HG03135 (cell line): ENCODE measurements around the gene WNT3A.

ENCODE experiments used
- ATAC-seq: cut with Tn5 transposase; IDR thresholded peaks from one replicate; pipeline ENCODE4 v1.9.1; 2021; ENCODE audit warnings: mild to moderate bottlenecking, moderate library complexity; ENCODE audit not compliant: unreplicated experiment

Gene WNT3A

DNA sequence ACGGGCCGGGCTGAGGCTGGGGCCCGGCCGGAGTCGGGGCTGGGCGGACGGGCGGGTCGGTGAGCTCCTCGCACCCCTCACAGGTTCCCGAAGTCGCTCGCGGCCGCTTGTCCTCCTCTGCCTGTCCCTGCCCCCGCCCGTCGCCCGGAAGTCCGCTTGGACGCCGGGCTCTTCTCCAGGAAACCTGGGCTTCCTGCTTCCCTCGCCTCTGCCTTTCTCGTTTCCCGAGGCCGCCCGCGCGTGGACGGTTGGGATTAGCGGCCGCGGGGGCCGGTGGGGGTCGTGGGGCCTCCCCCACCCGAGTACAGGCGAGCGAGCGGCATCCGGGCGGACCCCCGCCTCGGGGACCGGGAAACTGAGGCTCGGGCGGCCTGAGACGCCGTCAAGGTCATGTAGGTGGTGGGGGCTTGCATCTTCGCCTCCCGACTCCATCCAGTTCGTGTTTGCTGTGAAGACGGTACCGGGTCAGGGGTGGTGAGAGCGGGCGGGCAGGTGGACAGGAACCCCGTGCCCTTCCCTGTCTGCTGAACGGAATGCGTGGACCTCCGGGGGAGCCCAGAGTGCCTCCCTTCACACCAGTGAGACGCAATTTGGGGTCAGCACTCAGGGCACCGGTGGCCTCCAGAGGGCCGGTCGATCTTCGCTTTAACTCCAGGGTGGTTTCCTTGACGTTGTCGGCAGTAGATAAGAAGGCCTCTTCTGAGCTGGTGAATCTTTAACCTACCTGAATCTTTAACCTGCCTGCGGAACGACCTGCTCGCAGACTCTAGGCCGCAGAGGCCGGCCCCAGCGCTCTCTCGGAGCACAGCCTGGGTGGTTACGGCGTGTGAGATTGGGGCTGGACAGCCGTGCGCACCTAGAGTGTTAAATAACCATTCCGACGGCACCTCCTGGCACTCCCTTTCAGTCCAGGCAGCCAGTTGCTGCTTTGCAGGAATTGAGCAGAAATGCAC is 76.4 kb downstream of the WNT3A start:
- peak; percentile 24 for ATAC-seq

- ATAC-seq: no peak
Observed at GRCh38 chr1:228083871-228084278, 77.1 kb downstream of the WNT3A start.

DNA sequence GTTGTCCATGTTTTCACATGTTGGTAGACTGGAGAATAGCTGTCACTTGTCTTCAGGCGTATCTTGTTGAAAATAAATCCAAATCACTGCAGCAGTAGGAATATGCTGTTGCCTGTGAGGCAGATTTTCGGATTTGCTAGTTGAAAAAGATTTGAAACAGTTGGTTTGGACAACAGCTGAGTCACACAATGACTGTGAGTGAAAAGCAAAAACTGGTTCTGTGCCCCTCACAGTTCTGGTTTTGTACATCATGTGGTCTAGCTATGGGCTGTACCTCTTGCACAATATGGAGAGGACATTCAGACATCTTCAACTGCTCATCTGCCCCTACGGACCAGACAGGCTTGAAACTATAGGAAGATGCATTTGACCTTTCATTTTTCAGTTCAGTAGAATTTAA is 77.5 kb downstream of the WNT3A start:
- no peak for ATAC-seq

DNA sequence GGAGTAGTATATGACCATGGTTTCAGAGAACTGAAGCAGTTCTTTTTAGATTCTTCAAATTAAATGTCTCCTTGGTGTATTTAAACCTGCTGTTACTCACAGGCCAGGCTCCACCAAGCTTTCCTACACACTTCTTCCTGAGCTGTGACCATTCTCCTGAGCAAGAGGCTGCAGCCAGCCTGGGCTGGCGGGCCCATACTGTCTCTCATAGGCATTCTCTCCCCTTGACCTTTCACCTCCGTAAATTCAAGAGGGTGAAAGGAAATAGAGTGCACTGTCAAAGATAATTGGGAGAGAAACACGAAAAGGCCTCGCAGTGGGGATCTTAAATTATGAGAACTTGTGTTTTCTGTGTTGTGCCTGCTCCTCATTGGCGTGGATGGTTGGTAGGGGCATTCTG is 78.0 kb downstream of the WNT3A start:
- ATAC-seq: no peak

- ATAC-seq: no peak
Observed at GRCh38 chr1:228085287-228085951, 78.6 kb downstream of the WNT3A start.

- ATAC-seq: no peak
Observed at GRCh38 chr1:228087771-228088251, 81.0 kb downstream of the WNT3A start.

DNA sequence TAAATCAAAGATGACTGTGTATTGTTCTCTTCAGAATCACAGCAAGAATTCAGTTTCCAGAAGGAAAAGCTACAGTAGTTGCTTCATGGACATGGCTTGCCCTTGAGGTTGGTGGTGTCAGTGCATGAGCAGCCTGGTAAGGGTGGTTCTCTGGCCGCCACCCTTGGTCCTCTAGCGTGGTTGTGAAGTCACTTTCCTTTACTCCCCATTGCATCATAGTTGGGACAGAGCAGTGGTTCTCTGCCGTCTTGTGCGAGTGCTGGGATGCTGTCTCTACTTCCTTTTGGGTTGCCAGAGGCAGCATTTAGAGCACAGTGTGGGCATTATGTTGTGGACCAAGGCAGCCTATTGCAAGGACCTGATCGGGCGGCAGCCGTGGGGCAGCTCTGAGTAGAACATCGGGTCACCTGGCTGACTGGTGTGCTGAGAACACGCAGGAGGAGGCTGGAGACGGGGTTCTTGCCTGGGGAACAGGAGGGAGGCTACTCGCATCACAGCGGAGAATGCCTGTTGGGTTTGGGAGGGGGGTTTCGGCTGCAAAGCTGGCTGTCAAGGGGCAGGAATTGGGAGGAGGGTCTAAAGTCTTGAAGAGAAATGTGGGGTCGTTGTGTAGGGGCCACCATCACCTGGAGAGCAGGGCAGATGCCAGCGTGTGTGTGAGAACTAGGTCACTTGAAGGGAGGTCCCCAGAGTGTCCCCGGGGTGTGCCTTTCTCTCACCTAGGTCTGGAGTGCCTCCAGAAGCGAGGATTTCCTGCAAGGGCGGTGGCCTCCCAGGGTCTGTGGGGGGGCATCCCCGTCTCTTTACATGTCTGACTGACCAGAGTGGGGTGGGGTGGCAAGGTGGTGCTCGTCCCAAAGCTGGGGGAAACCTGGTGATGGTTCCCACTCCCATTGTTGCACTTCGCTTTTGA is 82.0 kb downstream of the WNT3A start:
- ATAC-seq: no peak

DNA sequence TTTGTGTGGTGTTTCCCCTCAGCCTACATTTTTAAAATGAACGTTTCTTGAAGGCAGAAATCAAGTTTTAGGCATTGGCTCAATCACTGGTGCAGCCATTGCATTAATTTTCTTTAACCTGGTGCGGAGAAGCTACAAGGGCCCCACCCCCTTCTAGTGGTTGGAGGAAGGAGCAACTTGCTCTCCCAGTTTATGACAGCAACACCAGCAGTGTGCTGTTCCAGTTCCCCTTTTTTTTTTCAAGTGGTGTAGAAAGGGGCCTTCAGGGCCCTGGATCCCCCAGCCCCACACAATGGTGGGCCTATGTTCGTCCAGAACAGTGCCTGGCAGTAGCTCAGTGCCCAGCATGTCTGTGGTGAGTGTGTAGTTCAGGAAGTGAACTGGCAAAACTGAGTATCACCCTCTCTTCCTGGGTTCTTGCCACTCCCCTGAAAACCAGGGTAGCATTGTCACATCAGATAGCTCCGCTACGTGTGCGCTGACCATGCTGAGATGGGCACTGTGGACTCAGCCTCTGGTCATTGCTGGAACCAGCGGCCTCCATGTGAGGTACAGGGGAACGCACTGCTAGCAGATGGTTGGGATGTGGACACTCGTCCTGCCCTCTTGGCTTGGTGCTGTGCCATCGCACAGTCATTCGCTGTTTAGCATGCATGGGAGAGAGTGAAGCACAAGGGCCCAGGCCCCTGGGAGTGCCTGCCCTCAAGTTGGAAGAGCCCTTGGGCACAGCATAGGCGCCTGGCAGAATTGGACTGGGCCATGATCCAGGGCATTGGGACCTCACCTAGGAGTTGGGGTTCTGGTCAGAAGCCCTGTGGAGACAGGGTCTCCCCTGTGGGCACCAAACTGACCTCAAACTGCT is 83.0 kb downstream of the WNT3A start:
- no peak for ATAC-seq

GRCh38 chr1:228090613-228091081 is 83.8 kb downstream of the WNT3A start:
- no peak for ATAC-seq

- ATAC-seq: no peak
Observed at GRCh38 chr1:228091084-228091483, 84.3 kb downstream of the WNT3A start.

DNA sequence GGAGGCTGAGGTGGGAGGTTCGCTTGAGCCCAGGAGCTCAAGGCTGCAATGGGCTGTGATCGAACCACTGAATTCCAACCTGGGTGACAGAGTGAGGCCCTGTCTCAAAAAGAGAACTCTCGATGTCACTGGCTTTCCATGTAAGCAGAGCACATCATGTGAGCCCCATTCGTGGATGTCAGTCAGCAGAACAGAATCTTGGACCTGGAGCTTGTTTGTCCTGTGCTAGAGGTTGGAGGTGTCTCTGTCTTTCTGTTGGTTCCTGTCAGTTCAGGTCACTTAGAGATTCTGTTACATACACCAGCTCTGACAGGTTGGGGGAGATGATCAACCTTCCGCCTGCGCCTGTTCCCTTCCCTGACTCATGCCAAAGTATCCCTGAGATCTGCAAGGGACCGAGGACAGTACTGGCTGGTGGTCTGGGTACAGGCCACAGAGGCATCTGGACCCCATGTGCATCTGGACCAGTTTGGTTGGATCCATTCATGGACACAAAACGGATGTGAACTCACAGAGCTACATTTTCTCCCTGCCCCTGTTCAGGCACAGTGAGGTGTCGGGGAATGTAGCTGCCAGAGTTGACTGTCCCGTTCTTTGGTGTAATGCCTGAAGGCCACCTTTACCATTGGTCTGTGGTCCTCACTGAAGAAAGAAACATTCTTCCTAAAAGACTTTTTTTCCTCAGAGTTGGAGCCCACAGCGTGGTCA is 85.7 kb downstream of the WNT3A start:
- ATAC-seq: no peak

- no peak for ATAC-seq
Observed at GRCh38 chr1:228093050-228093906, 86.5 kb downstream of the WNT3A start.

DNA sequence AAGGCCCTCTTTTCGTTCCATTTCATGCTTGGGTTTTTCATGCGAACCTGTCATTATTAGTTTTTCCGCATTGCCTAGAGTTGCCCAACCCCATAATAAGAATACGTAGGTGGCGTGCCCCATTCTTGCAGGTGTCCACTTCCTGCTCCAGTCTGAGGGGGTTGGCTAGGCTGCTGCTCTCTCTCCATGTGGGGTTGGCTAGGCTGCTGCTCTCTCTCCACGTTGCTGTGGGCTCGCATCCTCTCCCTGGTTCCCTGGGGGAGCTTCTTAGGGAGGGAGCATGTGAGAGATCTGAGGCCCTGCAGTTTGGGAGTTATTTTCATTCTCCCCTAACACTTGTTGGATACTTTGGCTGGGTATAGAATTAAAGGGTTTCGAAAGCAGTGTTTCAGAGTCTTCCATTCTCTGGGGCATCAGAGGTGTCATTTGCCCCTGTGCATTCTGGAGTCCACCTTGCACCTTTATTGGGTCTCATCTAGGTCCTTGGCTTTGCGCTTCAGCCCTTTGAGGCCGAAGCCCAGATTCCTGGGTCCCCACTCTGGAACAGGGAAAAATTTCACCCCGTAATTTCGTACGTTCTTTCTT is 87.7 kb downstream of the WNT3A start:
- no peak for ATAC-seq

GRCh38 chr1:228095161-228095560 is 88.4 kb downstream of the WNT3A start:
- no peak for ATAC-seq

DNA sequence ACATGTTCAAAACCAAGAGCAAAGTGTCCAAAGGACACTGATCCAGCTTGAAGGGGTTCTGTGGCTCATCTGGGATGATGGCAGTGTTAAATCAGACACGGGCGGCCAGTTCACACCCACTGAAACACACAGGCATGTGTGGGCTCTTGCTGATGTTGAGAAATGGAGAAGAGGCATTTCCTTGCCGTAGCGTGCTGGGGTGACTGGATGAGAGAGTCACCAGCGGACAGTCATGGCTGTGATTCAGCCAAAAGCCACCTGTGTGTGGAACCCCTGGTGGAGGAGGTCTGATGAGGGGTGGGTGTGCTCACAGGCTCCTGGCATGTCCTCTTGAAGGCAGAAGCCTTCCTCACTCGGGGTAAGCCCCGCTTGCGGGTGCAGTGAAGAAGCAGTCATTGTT is 89.1 kb downstream of the WNT3A start:
- no peak for ATAC-seq

GRCh38 chr1:228096416-228097332 is 89.9 kb downstream of the WNT3A start:
- no peak for ATAC-seq
